ENCODE data around the gene HMGCS2.

DNA sequence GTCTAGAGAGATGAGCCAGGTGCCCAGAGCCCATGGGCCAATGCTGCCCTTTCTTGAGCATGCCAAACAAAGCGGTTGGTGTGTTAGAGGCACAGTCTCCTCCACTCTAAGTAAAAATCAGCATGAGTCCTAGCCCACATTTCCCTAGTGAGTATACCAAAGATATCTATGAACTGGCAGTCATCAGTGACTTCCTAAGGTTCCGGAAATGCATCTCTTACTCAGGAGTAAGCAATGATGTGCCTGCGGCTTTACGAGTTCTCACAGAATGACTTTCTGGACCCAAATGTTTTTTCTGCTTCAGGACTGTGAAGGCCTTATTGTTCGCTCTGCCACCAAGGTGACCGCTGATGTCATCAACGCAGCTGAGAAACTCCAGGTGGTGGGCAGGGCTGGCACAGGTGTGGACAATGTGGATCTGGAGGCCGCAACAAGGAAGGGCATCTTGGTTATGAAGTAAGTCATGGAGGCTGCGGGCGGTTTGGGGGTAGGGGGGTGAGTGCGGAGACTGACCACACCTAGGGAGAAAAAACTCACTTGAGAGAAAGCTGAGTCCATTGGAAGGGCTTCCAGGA, 47.8 kb downstream of the HMGCS2 start:
- TF ChIP-seq, protein P1, sequence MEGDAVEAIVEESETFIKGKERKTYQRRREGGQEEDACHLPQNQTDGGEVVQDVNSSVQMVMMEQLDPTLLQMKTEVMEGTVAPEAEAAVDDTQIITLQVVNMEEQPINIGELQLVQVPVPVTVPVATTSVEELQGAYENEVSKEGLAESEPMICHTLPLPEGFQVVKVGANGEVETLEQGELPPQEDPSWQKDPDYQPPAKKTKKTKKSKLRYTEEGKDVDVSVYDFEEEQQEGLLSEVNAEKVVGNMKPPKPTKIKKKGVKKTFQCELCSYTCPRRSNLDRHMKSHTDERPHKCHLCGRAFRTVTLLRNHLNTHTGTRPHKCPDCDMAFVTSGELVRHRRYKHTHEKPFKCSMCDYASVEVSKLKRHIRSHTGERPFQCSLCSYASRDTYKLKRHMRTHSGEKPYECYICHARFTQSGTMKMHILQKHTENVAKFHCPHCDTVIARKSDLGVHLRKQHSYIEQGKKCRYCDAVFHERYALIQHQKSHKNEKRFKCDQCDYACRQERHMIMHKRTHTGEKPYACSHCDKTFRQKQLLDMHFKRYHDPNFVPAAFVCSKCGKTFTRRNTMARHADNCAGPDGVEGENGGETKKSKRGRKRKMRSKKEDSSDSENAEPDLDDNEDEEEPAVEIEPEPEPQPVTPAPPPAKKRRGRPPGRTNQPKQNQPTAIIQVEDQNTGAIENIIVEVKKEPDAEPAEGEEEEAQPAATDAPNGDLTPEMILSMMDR (IDR thresholded peaks at IDR 0.05; ENCODE audit: insufficient read depth, low read length, poor library complexity, severe bottlenecking): no peak
- no peak for TF ChIP-seq EZH2phosphoT487 (conservative IDR thresholded peaks at IDR 0.05; ENCODE audit: low read length)
